Thyroid gland (tissue), 4 donors: ENCODE results near the gene GUCY2C. TPM values are rescaled to one million over a fixed set of nuclear protein-coding genes. Genes with fewer than 3 reads are reported as not detected.

Source experiments
- DNase-seq, 2 donors: peaks; one replicate each; pipeline ENCODE4 v3.0.0-alpha.2; 2019
- H3K27ac ChIP-seq, 3 donors: fragments of 200-600 bp; sonication (generic); 1 replicate in 2 of 3; 2 replicates in 1 of 3; pipeline ENCODE4 v1.5.1; 2016 to 2019; ENCODE audit warnings: mild to moderate bottlenecking in 1 of 3, moderate library complexity in 1 of 3
- H3K27me3 ChIP-seq: fragments of 200-600 bp; sonication (generic); one replicate; pipeline ENCODE4 v1.5.1; 2019
- H3K36me3 ChIP-seq, 2 donors: fragments of 200-600 bp; sonication (generic); one replicate each; pipeline ENCODE4 v1.5.1; 2016 to 2019
- H3K4me1 ChIP-seq, 2 donors: fragments of 200-600 bp; sonication (generic); one replicate each; pipeline ENCODE4 v1.5.1; 2017 to 2019
- H3K4me3 ChIP-seq, 3 donors: fragments of 200-600 bp; sonication (generic); replicated peaks in 1 of 3; 1 replicate in 2 of 3; 2 replicates in 1 of 3; pipeline ENCODE4 v1.5.1; 2016; ENCODE audit warnings: mild to moderate bottlenecking in 1 of 3
- H3K9me3 ChIP-seq: fragments of 200-600 bp; sonication (generic); one replicate; pipeline ENCODE4 v1.5.1; 2017
- CTCF ChIP-seq, 6 experiments: fragments of 200-600 bp in 3 of 6; fragments of 450-650 bp in 3 of 6; sonication (generic) in 3 of 6; IDR thresholded peaks; one replicate each; pipeline ENCODE4 v1.5.1; 2016 to 2019; ENCODE audit warnings: antibody characterized with exemption in 6 of 6, mild to moderate bottlenecking in 2 of 6, inconsistent platforms in 1 of 6, moderate library complexity in 1 of 6
- POLR2A ChIP-seq, 2 donors: fragments of 450-650 bp; IDR thresholded peaks; one replicate each; pipeline ENCODE4 v1.6.1; 2017; ENCODE audit warnings: antibody characterized with exemption in 2 of 2, mild to moderate bottlenecking in 2 of 2, moderate library complexity in 1 of 2
- WGBS, 2 donors: methylation state at CpG; one replicate each; pipeline ENCODE4 v1.1.5; 2017; 5-methylcytosine and 5-hydroxymethylcytosine counted together
- intact Hi-C: fragments of 100-400 bp; cut with DNase I; formaldehyde crosslinking; loops from one replicate; pipeline ENCODE4 v1.15.1; 2023
- total RNA-seq, 4 donors: library from RNA; depleted of rRNA; stranded (reverse); fragments of >200 nt; gene quantifications; one replicate each; pipeline ENCODE4 v1.2.3, GENCODE V29; 2016

Gene GUCY2C
- total RNA-seq, 4 donors from 2014 or later, result not detected

DNA sequence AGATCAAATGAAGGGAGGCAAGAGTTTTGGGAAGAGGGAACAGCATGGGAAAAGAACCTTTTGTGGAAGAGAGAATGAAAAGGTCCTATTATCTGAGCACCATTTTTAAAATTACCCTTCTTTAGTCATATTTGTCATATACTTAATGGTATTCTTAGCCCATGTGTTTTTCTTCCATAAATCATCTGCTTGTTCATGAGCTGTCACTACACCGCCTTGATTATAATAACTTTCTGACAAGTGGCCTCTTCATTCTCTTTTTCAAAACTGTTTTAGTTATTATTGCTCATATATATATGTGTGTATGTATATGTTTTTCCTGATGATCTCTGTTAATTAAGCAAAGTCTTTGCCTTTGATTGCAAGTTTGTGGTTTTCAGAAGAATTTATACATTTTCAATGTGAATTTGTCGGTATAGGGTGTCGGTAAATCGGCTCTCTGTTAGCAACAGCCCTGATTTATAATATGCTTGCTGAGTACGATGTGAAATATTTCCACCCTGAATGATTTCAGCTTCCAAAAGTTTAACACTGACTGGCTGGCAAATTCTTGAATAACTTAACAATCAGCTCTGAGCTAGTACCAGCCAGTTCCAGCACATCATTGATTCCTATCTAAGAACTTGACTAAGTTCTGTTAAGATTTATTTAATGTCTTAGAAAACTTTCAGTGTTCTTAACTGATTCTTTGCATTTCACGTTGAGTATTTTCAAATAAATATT is 49.2 kb downstream of the GUCY2C start:
- Histone ChIP-seq H3K4me1 (no peaks in the 10 kb centered on the region), H3K9me3 (no peaks in the 10 kb centered on the region), H3K4me3 (no peak overlapping the region), H3K36me3 (no peaks in the 10 kb centered on the region), H3K27ac (no peak overlapping the region), H3K27me3 (no peaks in the 10 kb centered on the region)
- no peak for DNase-seq
- intact Hi-C loops, result no loop called here
- TF ChIP-seq CTCF (IDR thresholded peaks at IDR 0.05), result no peak
- no peak for TF ChIP-seq POLR2A (IDR thresholded peaks at IDR 0.05)
- WGBS, 2 donors, result 90 to 92% methylated on average over 6 of the region's 6 CpGs

GRCh38 chr12:14643251-14643650 is 53.1 kb downstream of the GUCY2C start:
- Histone ChIP-seq H3K4me3 (no peak overlapping the region), H3K36me3 (no peaks in the 10 kb centered on the region), H3K27me3 (no peaks in the 10 kb centered on the region), H3K9me3 (no peaks in the 10 kb centered on the region), H3K4me1 (no peaks in the 10 kb centered on the region), H3K27ac (no peak overlapping the region)
- no peak for DNase-seq
- TF ChIP-seq CTCF (IDR thresholded peaks at IDR 0.05) (no peak), POLR2A (IDR thresholded peaks at IDR 0.05) (no peak)
- intact Hi-C loops, result no loop called here
- WGBS, 2 donors, result 43 to 56% methylated on average over 5 of the region's 5 CpGs

GRCh38 chr12:14638066-14638465 is 58.3 kb downstream of the GUCY2C start:
- DNase-seq, result no peak
- TF ChIP-seq CTCF (IDR thresholded peaks at IDR 0.05), result no peak
- no peak for TF ChIP-seq POLR2A (IDR thresholded peaks at IDR 0.05)
- Histone ChIP-seq H3K27me3 (no peaks in the 10 kb centered on the region), H3K36me3 (no peaks in the 10 kb centered on the region), H3K4me3 (no peak overlapping the region), H3K4me1 (no peaks in the 10 kb centered on the region), H3K9me3 (no peaks in the 10 kb centered on the region), H3K27ac (no peak overlapping the region)
- intact Hi-C loops, result no loop called here

DNA sequence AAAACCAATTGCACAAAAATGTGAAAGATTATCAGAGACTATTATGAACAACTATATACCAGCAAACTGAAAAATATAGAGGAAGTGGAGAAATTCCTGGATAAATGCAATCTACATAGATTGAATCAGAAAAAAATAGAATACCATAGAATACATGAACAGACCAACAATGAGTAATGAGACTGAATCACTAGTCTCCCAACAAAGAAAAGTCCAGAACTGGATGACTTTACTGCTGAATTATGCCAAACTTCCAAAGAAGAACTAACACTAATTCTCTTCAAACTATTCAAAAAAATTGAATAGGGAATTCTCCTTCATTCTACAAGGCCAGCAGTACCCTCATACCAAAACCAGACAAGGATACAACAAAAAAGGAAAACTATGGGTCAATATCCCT is 60.6 kb downstream of the GUCY2C start:
- H3K4me3 ChIP-seq, result no peak overlapping the region
- intact Hi-C loops, result no loop called here
- no peaks in the 10 kb centered on the region for H3K36me3 ChIP-seq
- no peak for DNase-seq
- H3K27ac ChIP-seq, result no peak overlapping the region
- TF ChIP-seq CTCF (IDR thresholded peaks at IDR 0.05), result no peak
- no peak for TF ChIP-seq POLR2A (IDR thresholded peaks at IDR 0.05)
- no peaks in the 10 kb centered on the region for H3K27me3 ChIP-seq
- no peaks in the 10 kb centered on the region for H3K9me3 ChIP-seq
- no peaks in the 10 kb centered on the region for H3K4me1 ChIP-seq

DNA sequence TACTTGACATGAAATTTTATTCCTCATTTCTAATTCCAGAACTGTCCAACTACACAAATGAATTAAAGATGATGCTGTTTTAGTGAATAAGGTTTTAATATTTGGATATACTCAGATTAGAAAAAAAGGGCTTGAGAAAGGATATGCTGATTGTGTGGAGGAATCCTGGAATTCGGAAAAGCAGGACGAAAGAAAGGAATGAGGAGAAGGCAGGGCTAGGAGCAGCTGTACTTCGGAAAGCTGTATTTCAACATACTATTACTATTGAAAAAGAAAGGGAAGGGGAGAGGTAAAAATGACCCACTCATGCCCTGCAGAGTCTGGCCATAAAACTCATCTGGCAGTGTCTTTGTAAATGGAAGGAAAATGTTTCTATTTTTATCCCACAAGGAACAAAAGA is 65.6 kb downstream of the GUCY2C start:
- H3K4me1 ChIP-seq, result no peaks in the 10 kb centered on the region
- H3K27ac ChIP-seq, result no peak overlapping the region
- 47 to 52% methylated on average over 3 of the region's 3 CpGs for WGBS, 2 donors
- H3K9me3 ChIP-seq, result no peaks in the 10 kb centered on the region
- TF ChIP-seq CTCF (IDR thresholded peaks at IDR 0.05) (no peak), POLR2A (IDR thresholded peaks at IDR 0.05) (no peak)
- intact Hi-C loops, result no loop called here
- H3K27me3 ChIP-seq, result no peaks in the 10 kb centered on the region
- H3K36me3 ChIP-seq, result no peaks in the 10 kb centered on the region
- H3K4me3 ChIP-seq, result no peak overlapping the region
- DNase-seq, result no peak
